PC-3 (cell line): ENCODE data around the gene ZCWPW1. TPM values are rescaled to one million over a fixed set of nuclear protein-coding genes. Genes with fewer than 3 reads are reported as not detected.

Source experiments
- ATAC-seq: fragments of 200-7000 bp; cut with Tn5 transposase; 2 replicates; pipeline ENCODE4 v1.9.1; 2020; ENCODE audit warnings: mild to moderate bottlenecking, moderate library complexity
- BruUV-seq: library from RNA; stranded (reverse); fragments of 400-500 nt; replicated peaks from 2 replicates; lab custom pipeline; 2021; lab: Mats Ljungman, UMichigan
- CTCF ChIA-PET: fragments of 300-600 bp; sonication (Branson Sonifier 250); formaldehyde crosslinking; loops from one replicate; lab custom pipeline; 2022; ENCODE audit warnings: antibody characterized with exemption; lab: Charles Lee
- POLR2A ChIA-PET: fragments of 300-600 bp; sonication (Branson Sonifier 250); formaldehyde crosslinking; loops from one replicate; lab custom pipeline; 2022; ENCODE audit warnings: antibody characterized with exemption; ENCODE audit not compliant: unreplicated experiment; lab: Charles Lee
- DNase-seq: peaks from one replicate; pipeline ENCODE4 v3.0.0-alpha.2; 2015
- H2AFZ ChIP-seq: fragments of 300-600 bp; sonication (generic); 2 replicates; pipeline ENCODE4 v1.6.0; 2016; ENCODE audit warnings: antibody characterized with exemption, low read length
- H3F3A ChIP-seq: fragments of 300-600 bp; sonication (generic); one replicate; pipeline ENCODE4 v1.6.0; 2017; ENCODE audit warnings: antibody characterized with exemption, low read length, control low read depth, mild to moderate bottlenecking; ENCODE audit not compliant: unreplicated experiment
- H3K27ac ChIP-seq: fragments of 300-600 bp; sonication (generic); 2 replicates; pipeline ENCODE4 v1.5.1; 2016; ENCODE audit warnings: mild to moderate bottlenecking, low read length
- H3K27me3 ChIP-seq: fragments of 300-600 bp; sonication (generic); 2 replicates; pipeline ENCODE4 v1.6.1; 2016; ENCODE audit warnings: low read length, mixed read lengths
- H3K36me3 ChIP-seq: fragments of 300-600 bp; sonication (generic); 2 replicates; pipeline ENCODE4 v1.6.1; 2016; ENCODE audit warnings: low read depth, mixed run types, low read length, mixed read lengths
- H3K4me1 ChIP-seq: fragments of 300-600 bp; sonication (generic); 2 replicates; pipeline ENCODE4 v1.5.1; 2016; ENCODE audit warnings: low read length; ENCODE audit not compliant: insufficient read depth
- H3K4me2 ChIP-seq: fragments of 300-600 bp; sonication (generic); 2 replicates; pipeline ENCODE4 v1.6.0; 2016; ENCODE audit warnings: low read length
- H3K4me3 ChIP-seq: fragments of 300-600 bp; sonication (generic); 2 replicates; pipeline ENCODE4 v1.5.1; 2016; ENCODE audit warnings: mild to moderate bottlenecking, low read length, mixed read lengths
- H3K79me2 ChIP-seq: fragments of 300-600 bp; sonication (generic); 2 replicates; pipeline ENCODE4 v1.6.1; 2017; ENCODE audit warnings: low read length, mixed read lengths
- H3K9ac ChIP-seq: fragments of 300-600 bp; sonication (generic); 2 replicates; pipeline ENCODE4 v1.6.0; 2016; ENCODE audit warnings: mild to moderate bottlenecking, low read length
- H3K9me2 ChIP-seq: fragments of 300-600 bp; sonication (generic); replicated peaks from 2 replicates; pipeline ENCODE4 v1.6.1; 2016; ENCODE audit warnings: mixed run types, low read length, mixed read lengths
- H3K9me3 ChIP-seq: fragments of 300-600 bp; sonication (generic); 2 replicates; pipeline ENCODE4 v1.6.1; 2016; ENCODE audit warnings: low read length, mixed read lengths
- H4K20me1 ChIP-seq: fragments of 300-600 bp; sonication (generic); 2 replicates; pipeline ENCODE4 v1.6.1; 2016; ENCODE audit warnings: low read length, mixed read lengths
- CTCF ChIP-seq: fragments of 300-600 bp; sonication (generic); conservative IDR thresholded peaks from 2 replicates; pipeline ENCODE4 v1.5.1; 2017; ENCODE audit warnings: antibody characterized with exemption, low read depth, mild to moderate bottlenecking, low read length
- EZH2 ChIP-seq: fragments of 300-600 bp; sonication (generic); IDR thresholded peaks from one replicate; pipeline ENCODE4 v1.6.1; 2017; ENCODE audit warnings: antibody characterized with exemption, mild to moderate bottlenecking, low read length; ENCODE audit not compliant: unreplicated experiment
- EZH2phosphoT487 ChIP-seq: fragments of 300-600 bp; sonication (generic); IDR thresholded peaks from 2 replicates; pipeline ENCODE4 v1.6.1; 2018; ENCODE audit warnings: mild to moderate bottlenecking, antibody characterized with exemption, low read length, borderline replicate concordance
- intact Hi-C: fragments of 100-400 bp; cut with micrococcal nuclease; formaldehyde crosslinking; loops from 2 replicates; pipeline ENCODE4 v1.9.0; 2023
- total RNA-seq: library from RNA; depleted of rRNA; stranded (reverse); fragments of >200 nt; gene quantifications from 2 replicates; pipeline ENCODE4 v1.2.3, GENCODE V29; 2014

Gene ZCWPW1
- total RNA-seq, 1 experiment from 2014 or later: 2.2 TPM

GRCh38 chr7:100471021-100471420 lies 42.5 kb upstream of the ZCWPW1 start:
- H3K4me3 ChIP-seq: no peak overlapping the region
- no peak overlapping the region for H3K27ac ChIP-seq
- H3K9ac ChIP-seq: no peak overlapping the region
- ATAC-seq (no peak), DNase-seq (no peak)
- no peak overlapping the region for H3K4me2 ChIP-seq
- no peaks in the 10 kb centered on the region for H3K79me2 ChIP-seq
- no peaks in the 10 kb centered on the region for H3K27me3 ChIP-seq
- no peaks in the 10 kb centered on the region for H3K9me3 ChIP-seq
- TF ChIP-seq EZH2phosphoT487 (no peak), EZH2 (no peak), CTCF (no peak)
- no TSS peak for BruUV-seq
- H2AFZ ChIP-seq: no peak overlapping the region
- no peaks in the 10 kb centered on the region for H3K4me1 ChIP-seq
- no peaks in the 10 kb centered on the region for H3K9me2 ChIP-seq
- ChIA-PET POLR2A (no interaction called here), CTCF (interaction anchor here (0.6 kb wide), 1 partner anchor 380 kb away, joined by 5 read pairs; no protein-coding TSS in a partner anchor)
- H4K20me1 ChIP-seq: no peaks in the 10 kb centered on the region
- no peaks in the 10 kb centered on the region for H3F3A ChIP-seq
- H3K36me3 ChIP-seq: no peaks in the 10 kb centered on the region
- intact Hi-C loops: no loop called here

- Histone ChIP-seq H4K20me1 (no peaks in the 10 kb centered on the region), H3K79me2 (no peaks in the 10 kb centered on the region), H2AFZ (no peak overlapping the region), H3K9me2 (no peaks in the 10 kb centered on the region), H3K36me3 (no peaks in the 10 kb centered on the region), H3F3A (no peaks in the 10 kb centered on the region), H3K9me3 (no peaks in the 10 kb centered on the region), H3K4me1 (no peaks in the 10 kb centered on the region), H3K4me2 (no peak overlapping the region), H3K27me3 (no peaks in the 10 kb centered on the region), H3K4me3 (no peak overlapping the region), H3K27ac (no peak overlapping the region), H3K9ac (no peak overlapping the region)
- POLR2A ChIA-PET: no interaction called here
- ATAC-seq (peak; percentile 76), DNase-seq (peak; percentile 79)
- BruUV-seq: no TSS peak
- intact Hi-C loops: loop anchor here (1.0 to 10.0 kb wide), 2 partner anchors 90 to 385 kb away; partner anchors contain the start of gene SLC12A9
- TF ChIP-seq CTCF (peak; percentile 80), EZH2phosphoT487 (no peak)
- CTCF ChIA-PET: interaction anchor here (0.5 to 1.2 kb wide), 3 partner anchors 76 to 1327 kb away, joined by 4 to 6 read pairs (median 4); no protein-coding TSS in a partner anchor
Observed at GRCh38 chr7:100469227-100470044, 40.9 kb upstream of the ZCWPW1 start.
